Placental pericyte (primary cell): ENCODE data around the gene GRSF1. TPM values are rescaled to one million over a fixed set of nuclear protein-coding genes. Genes with fewer than 3 reads are reported as not detected.

Source experiments
- small RNA-seq: library from RNA; depleted of rRNA; stranded (forward); fragments of <200 nt; gene quantifications from one replicate; pipeline ENCODE3, GENCODE V24; 2012; ENCODE audit warnings: low replicate concordance
- total RNA-seq: library from RNA; depleted of rRNA; stranded (reverse); fragments of >200 nt; gene quantifications from 2 replicates; pipeline ENCODE4 v1.2.3, GENCODE V29; 2012

GRSF1 gene, protein sequence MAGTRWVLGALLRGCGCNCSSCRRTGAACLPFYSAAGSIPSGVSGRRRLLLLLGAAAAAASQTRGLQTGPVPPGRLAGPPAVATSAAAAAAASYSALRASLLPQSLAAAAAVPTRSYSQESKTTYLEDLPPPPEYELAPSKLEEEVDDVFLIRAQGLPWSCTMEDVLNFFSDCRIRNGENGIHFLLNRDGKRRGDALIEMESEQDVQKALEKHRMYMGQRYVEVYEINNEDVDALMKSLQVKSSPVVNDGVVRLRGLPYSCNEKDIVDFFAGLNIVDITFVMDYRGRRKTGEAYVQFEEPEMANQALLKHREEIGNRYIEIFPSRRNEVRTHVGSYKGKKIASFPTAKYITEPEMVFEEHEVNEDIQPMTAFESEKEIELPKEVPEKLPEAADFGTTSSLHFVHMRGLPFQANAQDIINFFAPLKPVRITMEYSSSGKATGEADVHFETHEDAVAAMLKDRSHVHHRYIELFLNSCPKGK
- 93.0 and 96.9 TPM in 2 replicates for total RNA-seq

DNA sequence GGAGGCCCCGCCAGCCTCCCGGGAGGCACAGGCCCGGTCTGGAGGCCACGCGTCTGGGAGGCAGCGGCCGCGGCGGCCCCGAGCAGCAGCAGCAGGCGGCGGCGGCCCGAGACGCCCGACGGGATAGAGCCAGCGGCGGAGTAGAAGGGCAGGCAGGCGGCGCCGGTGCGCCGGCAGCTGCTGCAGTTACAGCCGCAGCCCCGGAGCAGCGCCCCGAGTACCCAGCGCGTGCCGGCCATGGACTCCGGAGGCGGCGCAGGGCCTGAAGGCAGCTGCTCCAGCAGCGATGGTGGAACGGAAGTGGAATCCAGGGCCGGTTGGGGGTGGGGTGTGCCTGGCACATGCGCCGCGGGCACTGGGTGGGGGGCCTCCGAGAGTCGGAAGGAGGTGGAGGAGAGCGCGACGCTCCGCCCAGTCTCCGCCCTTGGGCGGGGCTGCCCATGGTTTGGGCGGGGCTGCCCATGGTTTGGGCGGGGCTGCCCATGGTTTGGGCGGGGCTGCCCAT, at the start of gene GRSF1:
TSS of gene GRSF1 (minus strand) at position 302 of the 505 bp plus-strand sequence. CDS start at position 239, 63 bp downstream.

Small RNAs within 50 kb of the gene (small RNA-seq; reads per million reads assigned to genes)
- not detected for gene RF00026
- not detected for gene RNU6-891P

Other genes with a start within 250 kb of the GRSF1 start
- gene AMBN, start 247.6 kb downstream of the GRSF1 start, total RNA-seq, result not detected in 2 replicates
- 0.14 TPM in 1 of 2 replicates, not detected in the other for gene ENAM, start 211.1 kb downstream of the GRSF1 start, total RNA-seq
- 2.6 TPM in 1 of 2 replicates, not detected in the other for gene JCHAIN, start 173.4 kb downstream of the GRSF1 start, total RNA-seq
- gene UTP3, start 151.4 kb downstream of the GRSF1 start, total RNA-seq, result 17.5 and 26.0 TPM in 2 replicates
- gene RUFY3, start 117.9 kb downstream of the GRSF1 start, total RNA-seq, result 37.5 and 50.8 TPM in 2 replicates
- gene MOB1B, start 62.5 kb upstream of the GRSF1 start, total RNA-seq, result 7.2 and 16.6 TPM in 2 replicates
- 5.3 and 31.6 TPM in 2 replicates for gene DCK, start 153.8 kb upstream of the GRSF1 start, total RNA-seq